Esophagus squamous epithelium (tissue), 4 donors: ENCODE measurements around the gene BEST4.

Experiments
- CTCF ChIP-seq, 6 experiments: fragments of 450-650 bp in 4 of 6; fragments of 200-600 bp in 2 of 6; sonication (generic) in 2 of 6; IDR thresholded peaks; one replicate each; pipeline ENCODE4 v1.5.1; 2016 to 2019; ENCODE audit warnings: antibody characterized with exemption in 6 of 6, mild to moderate bottlenecking in 4 of 6, moderate library complexity in 4 of 6
- POLR2A ChIP-seq, 4 donors: fragments of 450-650 bp; IDR thresholded peaks; one replicate each; pipeline ENCODE4 v1.6.1; 2017; ENCODE audit warnings: antibody characterized with exemption in 4 of 4, mild to moderate bottlenecking in 4 of 4, moderate library complexity in 3 of 4

DNA sequence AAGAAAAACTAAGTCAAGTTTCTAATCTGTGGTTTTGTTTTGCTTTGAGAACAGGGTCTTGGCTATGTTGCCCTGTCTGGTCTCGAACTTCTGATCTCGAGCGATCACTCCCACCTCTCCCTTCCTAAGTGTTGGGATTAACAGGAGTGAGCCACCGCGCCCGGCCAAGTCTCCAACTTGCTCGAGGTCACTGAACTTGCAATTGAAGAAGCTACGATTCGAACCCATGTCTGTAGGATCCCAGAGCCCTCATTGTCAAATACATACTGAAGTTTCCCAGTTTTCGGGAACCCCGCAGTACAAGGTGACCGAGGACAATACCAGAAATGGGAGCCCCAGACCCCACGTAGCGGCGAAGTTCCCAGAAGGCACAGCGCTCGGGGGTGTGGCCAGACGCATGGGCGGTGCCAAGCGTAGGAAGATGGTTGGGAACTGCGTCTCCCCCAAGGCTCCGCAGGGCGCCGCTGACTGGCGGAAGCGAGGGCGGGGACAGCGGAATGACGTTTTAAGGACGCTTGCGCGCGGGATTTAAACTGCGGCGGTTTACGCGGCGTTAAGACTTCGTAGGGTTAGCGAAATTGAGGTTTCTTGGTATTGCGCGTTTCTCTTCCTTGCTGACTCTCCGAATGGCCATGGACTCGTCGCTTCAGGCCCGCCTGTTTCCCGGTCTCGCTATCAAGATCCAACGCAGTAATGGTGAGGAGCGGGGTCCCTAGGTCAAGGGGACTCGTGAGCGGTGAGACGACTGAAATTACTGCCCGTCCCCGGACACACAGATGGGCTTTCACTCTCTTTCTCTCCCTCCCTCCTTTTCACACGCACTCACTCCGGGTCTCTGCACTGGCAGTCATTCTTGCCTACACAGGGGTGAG, 48.4 kb downstream of the BEST4 start, which contains the start of gene KIF2C:
- TF ChIP-seq CTCF (IDR thresholded peaks at IDR 0.05) (peak in 2 of 6 experiments; percentile 18 to 44), POLR2A (IDR thresholded peaks at IDR 0.05) (peak in 3 of 4 donors; percentile 31 to 71 (median 37))
